Activated CD4-positive, alpha-beta T cell treated with anti-CD3 and anti-CD28 coated beads, Interleukin-2, amount 10 ng/mL, durations not matched to agents 24 days and 14 days (primary cell): Measurements from ENCODE around the gene RNF135. TPM values are rescaled to one million over a fixed set of nuclear protein-coding genes. Genes with fewer than 3 reads are reported as not detected.
"Not testable (repeated sequence)": the region's sequence is repeated elsewhere in the genome, so short reads cannot be mapped to it uniquely, and the experiment has no call there.

Experiments
- DNase-seq: peaks from one replicate; pipeline ENCODE4 v3.0.0; 2022
- H3K27ac Mint-ChIP-seq: one replicate; pipeline ENCODE4 v1.8.0; 2022; ENCODE audit warnings: mild to moderate bottlenecking, mixed read lengths
- H3K27me3 Mint-ChIP-seq: one replicate; pipeline ENCODE4 v1.8.0; 2022; ENCODE audit warnings: mixed read lengths
- H3K36me3 Mint-ChIP-seq: one replicate; pipeline ENCODE4 v1.8.0; 2022; ENCODE audit warnings: low read depth, mild to moderate bottlenecking, mixed read lengths
- H3K4me1 Mint-ChIP-seq: one replicate; pipeline ENCODE4 v1.8.0; 2021; ENCODE audit warnings: mixed read lengths
- H3K4me3 Mint-ChIP-seq: one replicate; pipeline ENCODE4 v1.8.0; 2022; ENCODE audit warnings: mild to moderate bottlenecking, moderate library complexity, mixed read lengths
- H3K9me3 Mint-ChIP-seq: one replicate; pipeline ENCODE4 v1.8.0; 2021; ENCODE audit warnings: mixed read lengths
- intact Hi-C: fragments of 100-400 bp; cut with micrococcal nuclease; formaldehyde crosslinking; loops from one replicate; pipeline ENCODE4 v1.15.1; 2023
- total RNA-seq: library from RNA; stranded (reverse); gene quantifications from 2 replicates; pipeline ENCODE4 v1.2.3, GENCODE V29; 2022

The RNF135 gene
- total RNA-seq, 1 donor from 2014 or later: 10.2 TPM

DNA sequence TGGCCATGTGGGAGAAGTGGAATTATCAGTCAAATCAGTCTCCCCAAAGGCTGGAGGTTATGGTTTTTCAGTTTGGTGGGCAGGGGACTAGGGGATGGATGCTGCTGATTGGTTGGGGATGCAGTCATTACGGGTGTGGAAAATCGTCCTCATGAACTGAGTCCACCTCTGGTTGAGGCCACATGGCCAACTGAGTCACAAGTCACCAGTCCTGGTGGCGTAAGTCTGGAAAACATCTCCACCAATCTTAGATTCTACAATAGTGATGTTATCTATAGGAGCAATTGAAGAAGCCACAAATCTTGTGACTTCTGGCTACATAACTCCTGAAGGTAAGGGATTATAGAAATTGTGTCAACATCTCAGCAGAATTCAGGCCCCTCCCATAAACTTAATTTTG is 5.2 kb upstream of the RNF135 start:
- Mint-ChIP-seq H3K4me3 (no peak overlapping the region), H3K36me3 (no peaks in the 10 kb centered on the region), H3K27ac (no peak overlapping the region), H3K4me1 (peaks cover 29% of the 10 kb centered on the region), H3K27me3 (no peaks in the 10 kb centered on the region), H3K9me3 (no peaks in the 10 kb centered on the region)
- intact Hi-C loops: no loop called here
- no peak for DNase-seq

DNA sequence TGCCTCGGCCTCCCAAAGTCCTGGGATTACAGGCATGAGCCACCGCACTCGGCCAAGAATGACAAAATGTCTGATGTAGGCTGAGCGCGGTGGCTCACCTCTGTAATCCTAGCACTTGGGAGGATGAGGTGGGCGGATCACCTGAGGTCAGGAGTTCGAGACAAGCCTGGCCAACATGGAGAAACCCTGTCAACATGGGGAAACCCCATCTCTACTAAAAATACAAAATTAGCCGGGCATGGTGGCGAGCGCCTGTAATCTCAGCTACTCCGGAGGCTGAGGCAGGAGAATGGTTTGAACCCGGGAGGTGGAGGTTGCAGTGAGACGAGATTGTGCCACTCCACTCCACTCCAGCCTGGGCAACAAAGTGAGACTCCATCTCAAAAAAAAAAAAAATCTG is 2.9 kb upstream of the RNF135 start:
- H3K27me3 Mint-ChIP-seq, intact Hi-C loops, DNase-seq, H3K27ac Mint-ChIP-seq, H3K4me3 Mint-ChIP-seq, H3K9me3 Mint-ChIP-seq: not testable (repeated sequence)
- H3K4me1 Mint-ChIP-seq: peaks cover 29% of the 10 kb centered on the region
- peaks cover 11% of the 10 kb centered on the region for H3K36me3 Mint-ChIP-seq

DNA sequence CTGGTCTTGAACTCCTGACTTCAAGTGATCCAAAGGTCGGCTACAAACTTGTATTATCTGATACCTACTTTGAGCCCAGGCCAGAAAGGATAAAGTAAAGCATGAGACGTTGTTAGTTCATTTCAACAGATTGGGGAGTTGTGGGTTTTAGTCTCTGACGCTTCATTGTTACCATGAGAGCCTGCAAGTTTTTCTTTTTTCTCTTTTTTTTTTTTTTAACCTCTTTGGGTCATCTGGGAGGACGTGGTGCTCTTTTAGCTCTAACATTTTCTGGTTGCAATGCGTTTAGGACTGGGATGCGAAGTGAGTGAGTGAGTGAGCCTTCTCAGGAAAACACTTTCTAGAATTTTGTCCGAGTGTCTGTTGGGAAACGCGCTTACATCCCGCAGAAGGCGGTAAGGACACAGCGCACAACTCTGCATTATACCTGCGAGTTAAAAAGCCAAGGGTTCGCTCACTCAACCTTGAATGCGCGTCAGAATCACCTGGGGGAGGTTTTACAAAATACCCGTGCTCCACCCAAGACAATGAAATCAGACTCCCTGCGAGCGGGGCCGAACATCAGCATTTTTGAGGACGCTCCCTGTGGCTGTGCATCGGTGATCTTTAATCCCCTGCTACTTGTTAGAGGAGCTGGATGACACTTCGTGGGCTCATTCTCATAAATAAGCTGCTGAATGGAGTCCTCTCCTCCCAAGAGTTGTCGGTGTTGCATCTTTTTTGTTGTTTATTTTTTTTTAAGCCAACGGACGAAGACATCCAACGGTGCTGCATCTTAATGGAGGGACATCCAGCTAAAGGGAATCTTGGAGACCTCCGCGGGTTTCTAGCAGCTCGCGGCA is 629 bp upstream of the RNF135 start:
- peaks cover 9% of the 10 kb centered on the region for H3K9me3 Mint-ChIP-seq
- intact Hi-C loops: no loop called here
- peak; percentile 72 for DNase-seq
- H3K4me1 Mint-ChIP-seq: peaks cover 31% of the 10 kb centered on the region
- H3K27ac Mint-ChIP-seq: peak overlapping the region; percentile 98
- H3K4me3 Mint-ChIP-seq: peak overlapping the region; percentile 94
- no peaks in the 10 kb centered on the region for H3K27me3 Mint-ChIP-seq
- peaks cover 26% of the 10 kb centered on the region for H3K36me3 Mint-ChIP-seq

DNA sequence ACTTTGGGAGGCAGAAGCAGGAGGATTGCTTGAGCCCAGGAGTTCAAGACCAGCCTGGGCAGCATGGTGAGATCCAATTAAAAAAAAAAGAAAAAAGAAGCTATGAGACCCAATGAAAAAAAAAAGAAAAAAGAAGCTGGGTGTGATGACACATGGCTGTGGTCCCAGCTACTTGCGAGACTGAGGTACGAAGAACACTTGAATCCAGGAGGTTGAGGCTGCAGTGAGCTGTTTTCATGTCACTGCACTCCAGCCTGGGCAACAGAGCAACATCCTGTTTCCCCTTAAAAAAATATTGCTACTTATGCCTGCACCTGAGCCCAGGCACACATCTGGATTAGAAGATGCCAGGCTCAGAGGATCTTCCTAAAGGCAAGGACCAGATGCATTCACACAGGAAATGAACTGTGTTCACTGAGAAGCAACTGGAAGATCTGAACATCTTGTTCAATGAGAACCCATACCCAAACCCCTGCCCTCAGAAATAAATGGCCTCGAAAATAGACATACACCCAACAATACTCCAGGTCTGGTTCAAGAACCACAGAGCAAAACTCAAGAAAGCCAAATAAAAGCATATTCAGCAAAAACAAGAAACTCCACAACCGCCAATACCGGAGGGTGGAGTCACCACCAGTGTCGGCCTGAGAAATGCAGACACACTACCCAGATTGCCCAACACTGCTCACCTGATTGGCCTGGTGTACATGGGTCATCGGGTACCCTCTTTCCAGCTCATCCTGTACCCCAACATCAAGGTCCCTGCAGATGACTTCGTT is 4.4 kb downstream of the RNF135 start:
- Mint-ChIP-seq H3K27ac (no peak overlapping the region), H3K27me3 (no peaks in the 10 kb centered on the region), H3K4me1 (peaks cover 20% of the 10 kb centered on the region), H3K36me3 (peaks cover 30% of the 10 kb centered on the region), H3K9me3 (peaks cover 9% of the 10 kb centered on the region), H3K4me3 (no peak overlapping the region)
- DNase-seq: no peak
- intact Hi-C loops: no loop called here

DNA sequence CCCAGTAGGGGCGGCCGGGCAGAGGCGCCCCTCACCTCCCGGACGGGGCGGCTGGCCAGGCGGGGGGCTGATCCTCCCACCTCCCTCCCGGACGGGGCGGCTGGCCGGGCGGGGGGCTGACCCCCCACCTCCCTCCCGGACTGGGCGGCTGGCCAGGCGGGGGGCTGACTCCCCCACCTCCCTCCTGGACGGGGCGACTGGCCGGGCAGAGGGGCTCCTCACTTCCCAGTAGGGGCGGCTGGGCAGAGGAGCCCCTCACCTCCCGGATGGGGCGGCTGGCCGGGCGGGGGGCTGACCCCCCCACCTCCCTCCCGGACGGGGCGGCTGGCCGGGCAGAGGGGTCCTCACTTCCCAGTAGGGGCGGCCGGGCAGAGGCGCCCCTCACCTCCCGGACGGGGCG is 9.1 kb downstream of the RNF135 start:
- H3K9me3 Mint-ChIP-seq, intact Hi-C loops, H3K36me3 Mint-ChIP-seq, DNase-seq, H3K27ac Mint-ChIP-seq, H3K4me3 Mint-ChIP-seq, H3K27me3 Mint-ChIP-seq, H3K4me1 Mint-ChIP-seq: not testable (repeated sequence)

DNA sequence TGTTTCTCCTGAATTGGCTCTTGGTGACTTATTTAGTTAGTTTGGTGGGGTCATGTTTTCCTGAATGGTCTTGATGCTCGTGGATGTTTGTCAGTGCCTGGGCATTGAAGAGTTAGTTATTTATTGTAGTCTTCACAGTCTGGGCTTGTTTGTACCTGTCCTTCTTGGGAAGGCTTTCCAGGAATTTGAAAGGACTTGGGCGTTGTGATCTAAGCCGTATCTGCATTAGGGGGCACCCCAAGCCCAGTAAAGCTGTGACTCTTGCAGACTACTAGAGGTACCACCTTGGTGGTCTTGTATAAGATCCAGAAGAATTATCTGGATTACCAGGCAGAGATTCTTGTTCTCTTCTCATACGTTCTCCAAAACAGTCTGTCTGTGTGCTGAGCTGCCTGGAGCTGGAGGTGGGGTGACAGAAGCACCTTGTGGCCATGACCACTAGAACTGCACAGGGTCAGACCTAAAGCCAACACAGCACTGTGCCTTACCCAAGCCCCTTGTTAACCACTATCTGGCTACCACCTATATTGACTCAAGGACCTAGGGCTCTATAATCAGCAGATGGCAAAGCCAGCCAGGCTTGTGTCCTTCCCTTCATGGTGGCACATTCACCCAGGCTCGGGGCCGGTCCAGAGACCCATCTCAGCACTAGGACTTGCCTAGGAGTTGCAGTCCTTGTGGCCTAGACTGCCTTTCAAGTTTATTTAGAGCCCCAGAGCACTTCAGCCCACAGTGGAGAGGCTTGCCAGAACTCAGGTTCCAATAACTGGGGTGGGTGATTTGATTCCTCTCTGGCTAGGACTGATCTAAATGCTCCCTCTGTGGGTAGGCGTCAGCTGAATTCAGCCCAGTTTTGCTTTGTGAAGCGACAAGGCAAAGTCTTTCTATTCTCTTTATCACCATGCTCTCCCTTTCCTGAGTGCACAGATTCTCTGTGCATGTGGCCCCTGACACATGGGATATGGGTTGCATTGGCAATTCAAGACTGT is 11.0 kb downstream of the RNF135 start:
- intact Hi-C loops: no loop called here
- Mint-ChIP-seq H3K4me3 (no peak overlapping the region), H3K4me1 (peaks cover 1% of the 10 kb centered on the region), H3K36me3 (peaks cover 9% of the 10 kb centered on the region), H3K27me3 (no peaks in the 10 kb centered on the region), H3K27ac (no peak overlapping the region), H3K9me3 (no peaks in the 10 kb centered on the region)
- no peak for DNase-seq

DNA sequence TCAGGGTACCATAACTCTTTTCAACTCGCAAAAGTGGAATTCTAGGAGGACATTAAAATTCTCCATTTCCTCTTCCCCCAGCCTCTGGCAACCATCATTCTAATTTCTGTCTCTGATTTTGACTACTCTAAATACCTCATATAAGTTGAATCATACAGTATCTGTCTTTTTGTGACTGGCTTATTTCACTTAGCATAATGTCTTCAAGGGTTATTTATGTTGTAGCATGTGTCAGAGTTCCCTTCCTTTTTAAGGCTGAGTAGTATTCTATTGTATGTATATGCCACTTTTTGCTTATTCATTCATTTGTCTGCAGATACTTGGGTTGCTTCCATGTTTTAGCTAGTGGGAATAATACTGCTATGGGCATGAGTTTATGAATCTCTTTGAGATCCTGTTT is 12.0 kb downstream of the RNF135 start:
- H3K27me3 Mint-ChIP-seq: no peaks in the 10 kb centered on the region
- no peaks in the 10 kb centered on the region for H3K9me3 Mint-ChIP-seq
- intact Hi-C loops: no loop called here
- H3K4me1 Mint-ChIP-seq: no peaks in the 10 kb centered on the region
- H3K4me3 Mint-ChIP-seq: no peak overlapping the region
- H3K27ac Mint-ChIP-seq: no peak overlapping the region
- peaks cover 11% of the 10 kb centered on the region for H3K36me3 Mint-ChIP-seq
- DNase-seq: no peak

DNA sequence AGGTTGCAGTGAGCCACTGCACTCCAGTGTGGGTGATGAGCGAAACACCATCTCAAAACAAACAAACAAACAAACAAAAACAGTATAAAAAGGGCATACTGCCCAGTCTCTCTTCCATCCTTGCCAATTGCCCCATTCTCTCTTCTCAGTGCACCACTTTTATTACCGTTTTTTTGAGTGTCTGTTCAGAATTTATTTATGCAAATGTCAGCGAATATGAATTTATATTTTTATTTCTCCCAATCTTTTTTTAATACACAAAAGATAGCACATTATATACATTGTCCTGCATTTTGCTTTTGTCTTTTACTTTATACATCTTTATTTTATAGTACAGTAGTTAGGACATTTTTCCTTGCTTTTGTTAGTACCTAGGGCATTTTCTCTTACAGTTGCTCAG is 19.6 kb downstream of the RNF135 start:
- intact Hi-C loops: no loop called here
- Mint-ChIP-seq H3K4me1 (no peaks in the 10 kb centered on the region), H3K27me3 (no peaks in the 10 kb centered on the region), H3K36me3 (peaks cover 18% of the 10 kb centered on the region), H3K9me3 (no peaks in the 10 kb centered on the region), H3K4me3 (no peak overlapping the region), H3K27ac (no peak overlapping the region)
- no peak for DNase-seq

DNA sequence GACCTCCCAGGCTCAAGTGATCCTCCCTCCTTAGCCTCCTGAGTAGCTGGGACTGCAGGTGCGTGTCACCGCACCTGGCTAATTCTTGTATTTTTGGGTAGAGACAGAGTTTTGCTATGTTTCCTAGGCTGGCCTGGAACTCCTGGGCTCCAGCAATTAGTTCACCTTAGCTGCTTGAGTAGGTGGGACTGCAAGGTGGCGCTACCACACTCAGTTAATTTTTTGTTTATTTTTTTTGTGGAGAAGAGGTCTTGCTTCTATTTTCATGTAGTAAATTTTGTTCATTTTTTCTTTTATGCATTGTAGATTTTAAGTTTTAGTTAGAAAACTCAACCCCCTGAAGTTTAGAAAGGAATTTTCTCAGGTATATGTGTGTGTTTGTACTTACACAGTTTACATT is 21.7 kb downstream of the RNF135 start:
- Mint-ChIP-seq H3K27me3 (no peaks in the 10 kb centered on the region), H3K9me3 (no peaks in the 10 kb centered on the region), H3K27ac (no peak overlapping the region), H3K4me3 (no peak overlapping the region), H3K36me3 (peaks cover 23% of the 10 kb centered on the region), H3K4me1 (no peaks in the 10 kb centered on the region)
- no peak for DNase-seq
- intact Hi-C loops: no loop called here

DNA sequence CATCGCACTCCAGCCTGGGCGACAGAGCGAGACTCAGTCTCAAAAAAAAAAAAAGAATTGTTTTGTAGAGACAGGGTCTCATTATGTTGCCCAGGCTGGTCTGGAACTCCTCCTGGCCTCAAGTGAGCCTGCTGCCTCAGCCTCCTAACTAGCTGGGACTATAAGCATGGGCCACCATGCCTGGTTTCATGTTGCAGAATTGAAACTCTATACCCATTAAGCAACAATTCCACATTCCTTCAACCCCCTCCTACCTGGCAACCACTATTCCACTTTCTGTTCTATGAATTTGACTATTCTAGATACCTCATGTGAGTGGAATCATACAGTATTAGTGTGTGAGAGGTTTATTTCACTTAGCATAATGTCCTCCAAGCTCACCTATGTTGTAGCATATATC is 24.5 kb downstream of the RNF135 start:
- Mint-ChIP-seq H3K4me1 (no peaks in the 10 kb centered on the region), H3K9me3 (no peaks in the 10 kb centered on the region)

DNA sequence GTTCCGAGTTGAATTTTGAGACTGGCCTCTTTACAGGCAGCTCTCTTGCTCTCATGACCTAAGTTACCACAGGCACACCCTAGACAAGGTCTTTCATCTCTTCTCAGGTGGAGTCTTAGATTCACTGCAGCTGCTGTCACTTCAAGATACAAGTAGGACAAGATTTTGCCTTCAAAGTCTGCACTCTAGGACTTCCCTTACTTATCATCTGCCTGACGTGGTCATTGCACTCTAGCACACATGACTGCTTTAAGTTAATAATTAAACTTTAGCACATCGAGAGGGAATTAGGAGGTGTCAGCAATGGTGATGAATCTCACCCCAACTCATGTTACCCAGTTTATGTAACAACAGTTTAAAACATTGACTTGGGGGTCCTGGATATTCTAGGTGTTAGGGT is 25.6 kb downstream of the RNF135 start:
- DNase-seq: no peak
- no peaks in the 10 kb centered on the region for H3K9me3 Mint-ChIP-seq
- peaks cover 27% of the 10 kb centered on the region for H3K36me3 Mint-ChIP-seq
- H3K27ac Mint-ChIP-seq: no peak overlapping the region
- H3K4me3 Mint-ChIP-seq: no peak overlapping the region
- intact Hi-C loops: no loop called here
- no peaks in the 10 kb centered on the region for H3K27me3 Mint-ChIP-seq
- no peaks in the 10 kb centered on the region for H3K4me1 Mint-ChIP-seq

More for the DNA sequence above, 24.5 kb downstream of the RNF135 start:
- Mint-ChIP-seq H3K27ac (no peak overlapping the region), H3K4me3 (no peak overlapping the region), H3K36me3 (peaks cover 29% of the 10 kb centered on the region), H3K27me3 (no peaks in the 10 kb centered on the region)
- DNase-seq: no peak
- intact Hi-C loops: no loop called here

DNA sequence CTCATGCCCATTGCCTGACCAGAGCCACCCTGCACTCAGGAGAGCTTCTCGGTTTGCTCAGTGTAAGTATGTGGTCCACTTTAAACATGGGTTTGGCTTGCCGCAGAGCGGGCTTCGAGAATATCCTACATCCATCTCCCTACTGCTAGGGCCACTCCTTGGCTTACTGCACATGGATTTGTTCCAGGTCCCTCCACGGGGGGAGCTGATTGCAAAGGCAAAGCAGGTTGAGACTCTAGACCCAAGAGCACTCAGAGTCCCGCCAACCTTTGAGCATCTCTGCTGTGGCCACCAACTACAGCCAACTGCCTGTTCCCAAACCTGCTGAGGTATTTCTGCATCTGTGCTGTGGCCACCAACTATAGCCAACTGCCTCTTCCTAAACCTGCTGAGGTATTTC is 26.4 kb downstream of the RNF135 start:
- Mint-ChIP-seq H3K27me3 (no peaks in the 10 kb centered on the region), H3K27ac (no peak overlapping the region), H3K9me3 (no peaks in the 10 kb centered on the region), H3K36me3 (peaks cover 27% of the 10 kb centered on the region), H3K4me3 (no peak overlapping the region), H3K4me1 (no peaks in the 10 kb centered on the region)
- no peak for DNase-seq
- intact Hi-C loops: no loop called here

DNA sequence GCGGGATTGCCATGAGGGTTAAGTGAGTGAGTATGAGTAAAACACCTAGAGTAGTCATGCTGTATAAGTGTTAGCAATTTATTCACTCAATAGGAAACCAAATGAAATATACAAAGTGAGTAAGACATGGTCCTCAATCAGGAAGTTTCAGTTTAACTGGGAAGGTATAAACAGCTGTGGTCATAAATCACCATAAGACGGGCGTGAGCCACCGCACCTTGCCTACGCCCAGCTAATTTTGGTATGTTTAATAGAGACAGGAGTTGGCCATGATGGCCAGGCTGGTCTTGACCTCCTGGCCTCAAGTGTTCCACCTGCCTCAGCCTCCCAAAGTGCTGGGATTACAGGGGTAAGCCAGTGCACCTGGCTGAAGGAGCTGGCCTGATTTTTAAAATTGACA is 27.0 kb downstream of the RNF135 start:
- H3K9me3 Mint-ChIP-seq: no peaks in the 10 kb centered on the region
- DNase-seq: no peak
- no peak overlapping the region for H3K27ac Mint-ChIP-seq
- intact Hi-C loops: no loop called here
- no peaks in the 10 kb centered on the region for H3K27me3 Mint-ChIP-seq
- peaks cover 27% of the 10 kb centered on the region for H3K36me3 Mint-ChIP-seq
- H3K4me3 Mint-ChIP-seq: no peak overlapping the region
- no peaks in the 10 kb centered on the region for H3K4me1 Mint-ChIP-seq
